ENCODE measurements around the gene DNALI1. TPM values are rescaled to one million over a fixed set of nuclear protein-coding genes. Genes with fewer than 3 reads are reported as not detected.

The DNALI1 gene
- total and polyA plus RNA-seq, 5 donors, result 7.3 to 9.9 (median 8.2) TPM

- Histone ChIP-seq H3K27me3 (ENCODE audit: control insufficient read depth, insufficient read depth) (no peaks in the 10 kb centered on the region), H3K9me3 (ENCODE audit: control insufficient read depth, low read length) (no peaks in the 10 kb centered on the region), H3K4me1 (ENCODE audit: control insufficient read depth, insufficient read depth, low read length) (no peaks in the 10 kb centered on the region), H3K4me3 (ENCODE audit: low read length) (no peak overlapping the region), H3K27ac (ENCODE audit: low read length) (no peak overlapping the region)
- WGBS, result 52% methylated on average over 12 of the region's 12 CpGs
- ATAC-seq (peak in 1 of 2 donors; percentile 36), DNase-seq (no peak)
- intact Hi-C loops (cut with DNase I), result no loop called here
Measured at GRCh38 chr1:37605061-37605650, 48.4 kb downstream of the DNALI1 start.

GRCh38 chr1:37605806-37606474, 49.2 kb downstream of the DNALI1 start:
- Histone ChIP-seq H3K27ac (ENCODE audit: low read length) (no peak overlapping the region), H3K4me1 (ENCODE audit: control insufficient read depth, insufficient read depth, low read length) (no peaks in the 10 kb centered on the region), H3K4me3 (ENCODE audit: low read length) (no peak overlapping the region), H3K9me3 (ENCODE audit: control insufficient read depth, low read length) (no peaks in the 10 kb centered on the region), H3K27me3 (ENCODE audit: control insufficient read depth, insufficient read depth) (no peaks in the 10 kb centered on the region)
- WGBS, result 79% methylated on average over 9 of the region's 9 CpGs
- peak in 1 of 3 donors; percentile 56 for DNase-seq
- intact Hi-C loops (cut with DNase I), result no loop called here
- no peak for ATAC-seq

GRCh38 chr1:37606481-37607263, 49.9 kb downstream of the DNALI1 start:
- WGBS, result 73% methylated on average over 15 of the region's 15 CpGs
- intact Hi-C loops (cut with DNase I), result no loop called here
- no peak overlapping the region for H3K27ac ChIP-seq (ENCODE audit: low read length)

GRCh38 chr1:37609002-37609401, 52.3 kb downstream of the DNALI1 start:
- H3K27me3 ChIP-seq (ENCODE audit: control insufficient read depth, insufficient read depth), result no peaks in the 10 kb centered on the region

More at GRCh38 chr1:37606481-37607263, 49.9 kb downstream of the DNALI1 start:
- no peaks in the 10 kb centered on the region for H3K4me1 ChIP-seq (ENCODE audit: control insufficient read depth, insufficient read depth, low read length)
- no peaks in the 10 kb centered on the region for H3K27me3 ChIP-seq (ENCODE audit: control insufficient read depth, insufficient read depth)
- DNase-seq (no peak), ATAC-seq (no peak)
- H3K4me3 ChIP-seq (ENCODE audit: low read length), result no peak overlapping the region
- no peaks in the 10 kb centered on the region for H3K9me3 ChIP-seq (ENCODE audit: control insufficient read depth, low read length)

DNA sequence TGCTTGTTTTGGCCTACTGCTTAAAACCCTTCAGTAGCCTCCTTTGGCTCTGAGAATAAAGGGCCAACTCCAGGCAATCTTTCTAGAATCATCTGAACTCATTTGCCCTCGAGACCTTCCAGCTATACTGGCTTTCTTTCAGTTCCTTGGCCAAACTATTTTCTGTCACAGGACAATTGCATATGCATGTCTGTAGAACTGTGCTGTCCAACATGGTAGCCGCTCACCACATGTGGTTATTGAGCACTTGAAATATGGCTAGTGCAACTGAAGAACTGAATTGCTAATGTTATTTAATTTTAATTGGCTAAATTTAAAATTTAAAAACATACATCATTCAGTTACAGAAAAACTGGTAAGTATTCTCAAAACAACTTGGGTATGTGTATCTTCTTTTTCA, 53.3 kb downstream of the DNALI1 start:
- H3K4me3 ChIP-seq (ENCODE audit: low read length), result no peak overlapping the region
- intact Hi-C loops (cut with DNase I), result loop anchor here in 1 of 4 donors (10.0 kb wide), 1 partner anchor 65 kb away; no protein-coding TSS in a partner anchor
- no peak overlapping the region for H3K27ac ChIP-seq (ENCODE audit: low read length)
- no peaks in the 10 kb centered on the region for H3K27me3 ChIP-seq (ENCODE audit: control insufficient read depth, insufficient read depth)
- H3K4me1 ChIP-seq (ENCODE audit: control insufficient read depth, insufficient read depth, low read length), result no peaks in the 10 kb centered on the region
- H3K9me3 ChIP-seq (ENCODE audit: control insufficient read depth, low read length), result no peaks in the 10 kb centered on the region
- WGBS, result 70% methylated on average over 2 of the region's 2 CpGs
- DNase-seq (no peak), ATAC-seq (no peak)

More at GRCh38 chr1:37609002-37609401, 52.3 kb downstream of the DNALI1 start:
- DNase-seq (no peak), ATAC-seq (no peak)
- H3K9me3 ChIP-seq (ENCODE audit: control insufficient read depth, low read length), result no peaks in the 10 kb centered on the region
- H3K27ac ChIP-seq (ENCODE audit: low read length), result no peak overlapping the region
- no peaks in the 10 kb centered on the region for H3K4me1 ChIP-seq (ENCODE audit: control insufficient read depth, insufficient read depth, low read length)
- intact Hi-C loops (cut with DNase I), result no loop called here
- H3K4me3 ChIP-seq (ENCODE audit: low read length), result no peak overlapping the region
- 28% methylated on average over 2 of the region's 2 CpGs for WGBS

GRCh38 chr1:37612186-37612585, 55.4 kb downstream of the DNALI1 start:
- no peaks in the 10 kb centered on the region for H3K9me3 ChIP-seq (ENCODE audit: control insufficient read depth, low read length)
- 63% methylated on average over 4 of the region's 4 CpGs for WGBS
- no peak overlapping the region for H3K4me3 ChIP-seq (ENCODE audit: low read length)
- H3K27ac ChIP-seq (ENCODE audit: low read length), result no peak overlapping the region
- intact Hi-C loops (cut with DNase I), result loop anchor here in 1 of 4 donors (10.0 kb wide), 1 partner anchor 63 kb away; no protein-coding TSS in a partner anchor
- no peaks in the 10 kb centered on the region for H3K27me3 ChIP-seq (ENCODE audit: control insufficient read depth, insufficient read depth)
- ATAC-seq, result no peak
- H3K4me1 ChIP-seq (ENCODE audit: control insufficient read depth, insufficient read depth, low read length), result no peaks in the 10 kb centered on the region
- no peak for DNase-seq

DNA sequence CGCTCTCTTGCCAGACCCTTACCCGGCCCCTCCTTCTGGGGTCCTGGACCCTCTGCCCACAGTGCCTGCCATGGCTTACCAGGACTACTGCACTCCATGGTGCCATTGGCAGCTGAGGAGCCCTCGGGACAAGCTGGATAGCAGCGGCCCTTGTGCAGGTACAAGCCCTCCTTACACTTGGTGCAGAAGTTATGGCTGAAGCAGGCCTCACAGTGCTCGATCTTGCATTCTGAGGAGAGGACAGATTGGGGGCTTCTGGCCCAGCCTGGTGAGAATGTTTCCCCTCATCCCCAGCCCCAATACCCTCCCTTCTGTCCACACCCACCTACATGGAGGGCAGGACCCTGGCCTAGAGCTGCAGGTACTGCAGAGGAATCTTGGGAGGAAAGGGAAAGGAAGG, 57.4 kb downstream of the DNALI1 start:
- Histone ChIP-seq H3K4me3 (ENCODE audit: low read length) (no peak overlapping the region), H3K27me3 (ENCODE audit: control insufficient read depth, insufficient read depth) (no peaks in the 10 kb centered on the region), H3K27ac (ENCODE audit: low read length) (no peak overlapping the region), H3K9me3 (ENCODE audit: control insufficient read depth, low read length) (no peaks in the 10 kb centered on the region), H3K4me1 (ENCODE audit: control insufficient read depth, insufficient read depth, low read length) (no peaks in the 10 kb centered on the region)
- ATAC-seq (no peak), DNase-seq (no peak)
- 81% methylated on average over 5 of the region's 5 CpGs for WGBS
- intact Hi-C loops (cut with DNase I), result loop anchor here in 1 of 4 donors (10.0 kb wide), 1 partner anchor 61 kb away; no protein-coding TSS in a partner anchor

DNA sequence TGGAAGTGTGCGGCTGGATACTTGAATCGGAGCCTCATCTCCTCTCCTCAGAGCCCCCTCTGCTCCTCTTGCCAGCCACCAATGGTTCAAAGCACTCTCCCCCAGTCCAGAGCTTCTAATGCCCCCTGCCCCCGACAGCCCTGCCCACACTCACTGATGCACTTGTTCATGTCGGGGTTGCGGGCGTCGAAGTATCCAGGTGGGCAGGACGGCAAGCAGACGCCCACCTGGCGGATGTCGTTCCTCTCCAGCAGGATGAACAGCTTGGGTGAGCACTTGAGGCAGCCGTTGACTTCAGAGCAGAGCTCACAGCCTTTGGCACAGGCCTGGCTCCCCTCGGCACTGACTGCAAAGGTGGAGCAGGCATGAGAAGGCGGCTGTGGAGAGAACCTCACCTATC, 59.6 kb downstream of the DNALI1 start:
- Histone ChIP-seq H3K27me3 (ENCODE audit: control insufficient read depth, insufficient read depth) (no peaks in the 10 kb centered on the region), H3K4me3 (ENCODE audit: low read length) (no peak overlapping the region), H3K4me1 (ENCODE audit: control insufficient read depth, insufficient read depth, low read length) (no peaks in the 10 kb centered on the region), H3K9me3 (ENCODE audit: control insufficient read depth, low read length) (no peaks in the 10 kb centered on the region), H3K27ac (ENCODE audit: low read length) (no peak overlapping the region)
- DNase-seq (no peak), ATAC-seq (no peak)
- intact Hi-C loops (cut with DNase I), result loop anchor here in 1 of 4 donors (10.0 kb wide), 1 partner anchor 58 kb away; no protein-coding TSS in a partner anchor
- 76% methylated on average over 14 of the region's 14 CpGs for WGBS

Other genes starting within 250 kb of the DNALI1 start
- 10 to 100 TPM in 1 of 4 donors, 1 to 10 TPM in 3; 6.0 to 15.1 (median 8.1) TPM for gene ZC3H12A, start 82.4 kb upstream of the DNALI1 start, total RNA-seq
- 7.2 TPM for gene ZC3H12A, start 82.4 kb upstream of the DNALI1 start, polyA plus RNA-seq
- gene MEAF6, start 42.2 kb upstream of the DNALI1 start, total RNA-seq, result 10 to 100 TPM; 35.0 to 40.1 (median 39.2) TPM
- 32.7 TPM for gene MEAF6, start 42.2 kb upstream of the DNALI1 start, polyA plus RNA-seq
- gene SNIP1, start 2.6 kb upstream of the DNALI1 start, total RNA-seq, result 1 to 10 TPM; 7.9 to 9.9 (median 8.4) TPM
- 4.5 TPM for gene SNIP1, start 2.6 kb upstream of the DNALI1 start, polyA plus RNA-seq
- 10 to 100 TPM; 22.2 to 33.5 (median 25.9) TPM for gene GNL2, start 39.0 kb downstream of the DNALI1 start, total RNA-seq
- gene GNL2, start 39.0 kb downstream of the DNALI1 start, polyA plus RNA-seq, result 33.5 TPM
- under 1 TPM in 3 of 4 donors, not detected in 1; 0.15 to 0.50 (median 0.26) TPM for gene RSPO1, start 78.0 kb downstream of the DNALI1 start, total RNA-seq
- gene RSPO1, start 78.0 kb downstream of the DNALI1 start, polyA plus RNA-seq, result not detected
- gene CDCA8, start 135.6 kb downstream of the DNALI1 start, total RNA-seq, result 1 to 10 TPM in 1 of 4 donors, under 1 TPM in 2, not detected in 1; 0.25 to 1.1 (median 0.68) TPM
- 0.38 TPM for gene CDCA8, start 135.6 kb downstream of the DNALI1 start, polyA plus RNA-seq
- gene EPHA10, start 208.2 kb downstream of the DNALI1 start, total RNA-seq, result 1 to 10 TPM in 1 of 4 donors, under 1 TPM in 3; 0.11 to 1.1 (median 0.36) TPM
- gene EPHA10, start 208.2 kb downstream of the DNALI1 start, polyA plus RNA-seq, result 0.36 TPM
- 1 to 10 TPM in 3 of 4 donors, under 1 TPM in 1; 0.69 to 1.5 (median 1.2) TPM for gene MANEAL, start 236.9 kb downstream of the DNALI1 start, total RNA-seq
- gene MANEAL, start 236.9 kb downstream of the DNALI1 start, polyA plus RNA-seq, result 0.93 TPM